GM08714 (cell line): Measurements from ENCODE around the gene PIAS4.

Source experiments
- H3K4me3 ChIP-seq: fragments of 200-500 bp; sonication (Bioruptor generic); 2 replicates; pipeline ENCODE4 v1.5.1; 2014; ENCODE audit warnings: mild to moderate bottlenecking, low read length, inconsistent platforms
- ZNF274 ChIP-seq: IDR thresholded peaks from 2 replicates; pipeline ENCODE4 v1.6.1; 2012; ENCODE audit warnings: mild to moderate bottlenecking, low read depth, low read length

PIAS4 gene

DNA sequence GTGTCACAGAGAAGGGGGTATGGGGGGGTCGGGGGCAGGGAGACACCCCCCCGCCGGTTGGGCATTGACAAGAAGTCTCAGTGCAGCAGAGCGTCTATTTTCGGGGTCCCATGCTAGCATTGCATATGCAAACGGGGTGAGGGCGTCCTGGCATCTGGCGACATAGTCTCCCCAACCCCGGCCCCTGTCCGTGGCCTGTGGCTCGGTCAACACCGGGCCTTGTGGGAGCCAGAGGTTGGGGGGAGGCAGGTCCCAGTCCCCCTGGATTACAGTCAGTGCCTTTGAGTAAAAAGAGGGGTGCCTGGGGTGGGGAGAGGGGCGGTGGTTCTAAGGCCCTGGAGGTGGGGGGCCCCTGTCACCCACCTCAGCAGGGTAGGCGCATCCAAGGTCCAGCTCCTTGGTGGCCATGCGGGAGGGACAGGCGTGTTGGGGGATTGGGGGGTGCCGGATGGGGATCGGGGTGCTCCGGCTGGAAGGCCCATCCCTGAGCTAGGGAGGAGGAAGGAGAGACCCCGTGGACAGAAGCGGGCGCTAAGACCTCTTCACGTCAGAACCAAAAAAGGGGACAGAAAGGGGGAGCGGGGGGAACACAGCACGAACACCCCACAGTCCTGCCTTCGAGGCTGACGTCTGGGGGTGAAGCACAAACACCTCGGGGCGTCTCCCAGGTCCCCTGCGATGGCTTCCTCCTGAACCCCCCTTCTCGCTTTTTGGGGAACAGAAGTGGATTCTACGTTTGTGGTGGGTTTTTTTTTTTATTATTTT is 38.2 kb downstream of the PIAS4 start:
- no peak for TF ChIP-seq ZNF274

DNA sequence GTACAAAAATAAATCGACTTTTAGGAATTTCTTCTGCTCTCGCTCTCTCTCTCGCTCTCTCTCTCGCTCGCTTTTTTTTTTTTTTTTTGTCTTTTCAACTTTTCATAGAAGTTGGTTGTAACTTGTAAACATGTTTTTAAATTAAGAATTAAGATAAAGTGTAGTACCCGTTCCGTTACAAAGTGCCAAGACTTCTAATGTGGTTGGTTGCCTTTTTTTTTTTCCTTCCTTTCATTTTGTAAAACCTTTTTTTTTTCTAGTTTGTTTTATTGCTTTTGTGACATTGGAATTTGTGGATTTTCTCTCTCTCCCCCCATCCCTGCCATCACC is 38.8 kb downstream of the PIAS4 start:
- no peak for TF ChIP-seq ZNF274
- no peak overlapping the region for H3K4me3 ChIP-seq

More for the DNA sequence above, 38.2 kb downstream of the PIAS4 start:
- no peak overlapping the region for H3K4me3 ChIP-seq

DNA sequence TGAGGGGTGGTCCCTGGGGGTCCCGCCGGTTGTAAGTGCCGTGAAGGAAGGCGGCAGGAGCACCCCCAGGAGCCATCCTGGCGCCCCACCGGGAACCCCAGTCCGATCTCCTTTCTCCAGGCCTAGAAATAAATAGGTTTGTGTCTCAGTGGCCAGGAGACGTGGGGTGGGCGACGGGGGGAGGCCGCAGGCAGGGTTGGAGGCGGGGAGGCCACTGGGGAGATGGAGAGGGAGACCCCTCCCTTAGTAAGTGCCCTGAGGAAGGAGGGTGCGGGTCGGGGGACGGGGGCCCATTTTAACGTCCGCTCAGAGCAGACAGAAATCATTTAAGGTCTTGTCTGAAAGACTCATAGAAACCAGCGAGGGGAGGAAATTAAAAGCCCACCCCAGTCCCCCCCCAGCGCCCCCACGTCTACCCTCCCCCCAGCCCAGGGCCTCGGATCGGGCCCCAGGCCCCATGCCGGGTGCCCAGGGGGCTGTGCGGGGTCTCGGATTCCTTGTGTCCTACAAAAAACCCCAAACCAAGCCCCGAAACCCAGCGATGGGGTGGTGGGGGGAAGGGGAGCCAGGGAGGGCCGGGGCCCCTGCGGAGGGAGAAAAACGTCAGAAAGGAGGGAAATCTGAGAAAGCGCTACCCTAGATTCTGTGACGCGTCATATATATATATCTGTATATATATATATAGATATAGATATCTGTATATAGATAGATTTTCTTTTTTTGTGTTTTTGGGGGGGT is 39.6 kb downstream of the PIAS4 start:
- no peak overlapping the region for H3K4me3 ChIP-seq
- TF ChIP-seq ZNF274, result no peak

- H3K4me3 ChIP-seq, result no peak overlapping the region
- no peak for TF ChIP-seq ZNF274
These were observed 41.9 kb downstream of the PIAS4 start for GRCh38 chr19:4049432-4049831.

DNA sequence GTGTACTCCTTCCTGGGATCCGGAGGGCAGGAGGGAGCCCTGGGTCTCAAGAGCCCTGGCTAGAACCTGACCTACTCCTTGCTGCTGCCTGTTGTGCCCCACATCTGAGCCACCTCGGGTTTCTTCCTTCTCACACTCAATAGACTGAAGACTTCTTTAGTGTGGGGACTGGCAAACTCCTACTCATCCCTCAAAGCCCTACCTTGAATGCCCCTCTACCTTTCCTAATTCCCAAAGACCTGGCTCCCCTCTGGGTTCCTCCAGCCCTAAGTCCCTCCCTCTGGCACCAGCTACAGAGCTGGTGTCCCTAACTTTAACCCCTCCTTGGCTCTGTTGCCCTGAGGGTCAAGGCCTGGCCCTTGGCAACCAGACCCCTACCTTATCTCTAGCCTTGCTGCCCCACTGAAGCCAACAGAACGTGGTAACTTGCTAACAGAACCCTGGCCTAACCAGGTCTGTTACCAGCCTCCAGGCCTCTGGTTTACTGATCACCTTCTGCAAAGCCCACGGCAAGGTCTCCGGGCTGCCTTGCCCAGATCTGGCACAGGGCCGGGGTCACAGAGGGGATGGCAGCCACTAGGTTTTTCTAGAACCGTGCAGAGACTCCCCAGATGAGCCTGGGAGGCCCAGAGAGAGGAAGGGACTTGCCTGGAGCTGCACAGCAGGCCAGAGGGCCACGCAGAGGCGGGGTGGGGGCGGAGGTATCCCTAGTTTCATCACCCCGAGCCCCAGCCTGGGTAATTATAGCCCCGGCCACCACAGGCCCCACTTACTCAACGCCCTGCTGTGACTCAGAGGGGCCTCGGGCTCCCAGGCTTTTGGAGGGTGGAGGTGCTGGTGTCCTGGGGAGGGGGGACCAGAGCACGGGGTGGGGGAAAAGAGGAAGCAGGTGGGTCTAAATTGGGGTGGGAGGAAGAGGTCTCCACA is 43.9 kb downstream of the PIAS4 start:
- no peak overlapping the region for H3K4me3 ChIP-seq
- no peak for TF ChIP-seq ZNF274

GRCh38 chr19:4052114-4052992 is 44.8 kb downstream of the PIAS4 start:
- no peak for TF ChIP-seq ZNF274
- H3K4me3 ChIP-seq, result no peak overlapping the region

GRCh38 chr19:4052993-4053422 is 45.5 kb downstream of the PIAS4 start:
- no peak for TF ChIP-seq ZNF274
- H3K4me3 ChIP-seq, result no peak overlapping the region

DNA sequence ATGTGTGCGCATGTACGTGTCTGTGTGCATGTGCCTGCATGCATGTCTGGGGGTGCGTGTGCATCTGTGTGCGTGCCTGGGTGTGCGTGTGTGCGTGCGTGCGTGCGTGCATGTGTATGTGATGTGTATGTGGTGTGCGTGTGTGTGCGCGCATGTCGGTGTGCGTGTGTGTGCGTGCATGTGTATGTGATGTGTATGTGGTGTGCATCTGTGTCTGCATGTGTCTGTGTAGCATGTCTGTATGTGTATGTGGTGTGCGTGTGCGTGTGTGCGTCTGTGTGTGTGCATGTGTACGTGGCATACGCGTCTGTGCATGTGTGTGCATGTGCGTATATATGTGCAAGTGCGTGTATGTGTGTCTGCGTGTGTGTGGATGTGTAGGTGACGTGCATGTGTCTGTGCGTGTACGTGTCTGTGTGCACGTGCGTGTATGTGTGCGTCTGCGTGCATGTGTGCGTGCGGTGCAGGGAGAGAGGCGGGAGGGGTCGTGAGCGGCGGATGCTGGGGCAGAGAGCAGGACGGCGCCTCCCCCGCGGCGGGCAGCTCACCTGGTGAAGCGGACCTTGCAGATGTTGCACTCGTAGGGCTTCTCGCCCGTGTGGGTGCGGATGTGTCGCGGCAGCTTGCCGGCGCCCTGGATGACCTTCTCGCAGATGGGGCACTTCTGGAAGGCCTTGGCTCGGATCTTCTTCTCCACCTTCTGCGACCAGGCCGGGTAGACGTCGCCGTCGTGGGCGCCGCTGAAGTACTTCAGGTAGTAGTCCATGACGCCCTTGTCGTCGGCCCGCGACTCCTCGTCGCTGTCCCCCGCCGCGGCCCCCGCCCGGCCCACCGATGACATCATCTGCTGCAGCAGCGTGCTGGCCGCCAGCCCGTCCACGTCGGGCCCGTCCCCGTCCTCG is 46.1 kb downstream of the PIAS4 start:
- no peak overlapping the region for H3K4me3 ChIP-seq
- TF ChIP-seq ZNF274, result no peak

- no peak for TF ChIP-seq ZNF274
- H3K4me3 ChIP-seq, result no peak overlapping the region
These were observed 47.1 kb downstream of the PIAS4 start for GRCh38 chr19:4054441-4055208.

DNA sequence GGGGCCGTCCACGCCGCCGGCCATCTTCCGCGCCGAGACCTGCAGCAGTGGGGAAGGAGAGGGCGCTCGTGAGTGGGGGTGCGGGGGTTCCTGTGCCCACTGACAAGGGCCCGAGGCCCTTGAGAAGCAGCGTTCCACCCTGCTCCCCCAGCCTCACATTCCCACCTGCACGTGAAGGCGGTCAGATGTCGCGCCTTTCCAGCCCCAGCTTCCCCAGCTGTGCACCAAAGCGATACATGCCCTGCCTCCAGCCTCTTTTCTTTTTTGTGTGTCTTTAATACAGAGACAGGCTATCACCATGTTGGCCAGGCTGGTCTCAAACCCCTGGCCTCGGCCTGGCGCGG is 47.6 kb downstream of the PIAS4 start:
- TF ChIP-seq ZNF274, result no peak
- no peak overlapping the region for H3K4me3 ChIP-seq

DNA sequence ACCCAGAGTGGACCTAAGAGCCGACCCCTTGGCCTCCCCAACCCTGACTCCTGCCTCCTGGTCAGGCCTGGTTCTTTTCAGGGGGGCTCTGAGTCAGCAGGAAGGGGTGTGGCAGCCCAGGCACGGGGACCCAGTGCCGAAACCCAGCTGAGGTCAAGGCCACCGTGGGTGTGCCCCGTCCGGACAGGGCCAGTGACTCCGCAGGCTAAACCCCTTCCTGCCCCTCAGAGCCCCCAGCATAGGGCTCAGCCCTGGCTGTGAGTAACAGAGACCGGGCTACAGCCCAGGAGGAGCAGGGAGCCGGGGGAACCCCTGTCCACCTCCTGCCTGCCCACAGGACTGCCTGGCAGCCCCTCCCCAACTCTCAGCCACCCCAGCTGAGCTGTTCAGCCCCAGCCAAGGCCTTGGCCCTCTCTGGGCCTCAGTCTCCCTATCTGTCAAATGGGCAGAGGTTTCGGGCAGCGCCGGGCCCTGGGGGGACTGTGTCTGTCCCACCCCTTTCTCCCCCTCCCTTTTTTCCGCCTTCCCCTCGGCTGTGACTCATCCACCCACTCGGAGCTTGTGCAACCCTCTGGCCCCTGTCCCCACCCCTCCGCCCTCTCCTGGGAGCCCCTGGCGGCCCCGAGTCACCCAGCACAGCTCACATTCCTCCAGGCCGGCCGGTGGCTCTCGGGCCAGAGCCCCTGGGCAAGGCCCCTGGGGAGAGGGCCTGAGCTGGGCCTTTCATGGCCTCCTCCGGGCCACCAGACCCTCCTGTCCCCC is 50.6 kb downstream of the PIAS4 start:
- no peak for TF ChIP-seq ZNF274
- H3K4me3 ChIP-seq, result no peak overlapping the region
